HK-2 (cell line): ENCODE results near the gene TESMIN.

Experiments
- DNase-seq: peaks from one replicate; pipeline ENCODE4 v3.0.0-alpha.2; 2018; ENCODE audit not compliant: unreplicated experiment

TESMIN gene

DNA sequence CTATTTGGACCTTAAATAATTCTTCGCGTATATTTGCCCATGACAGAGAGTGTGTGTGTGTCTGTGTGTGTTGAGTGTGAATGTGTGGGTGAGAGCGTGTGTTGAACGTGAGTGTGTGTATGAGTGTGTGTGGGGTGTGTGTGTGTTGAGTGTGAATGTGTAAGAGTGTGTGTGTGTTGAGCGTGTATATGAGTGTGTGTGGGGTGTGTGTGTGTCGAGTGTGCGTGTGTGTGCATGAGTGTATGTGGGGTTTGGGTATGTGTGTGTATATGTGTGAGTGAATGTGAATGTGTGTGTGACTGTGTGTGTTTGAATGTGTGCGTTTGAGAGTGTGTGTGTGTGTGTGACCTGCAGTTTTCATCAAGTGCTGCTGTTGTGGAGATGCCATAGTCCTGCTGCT is 40.2 kb downstream of the TESMIN start:
- DNase-seq: no peak

DNA sequence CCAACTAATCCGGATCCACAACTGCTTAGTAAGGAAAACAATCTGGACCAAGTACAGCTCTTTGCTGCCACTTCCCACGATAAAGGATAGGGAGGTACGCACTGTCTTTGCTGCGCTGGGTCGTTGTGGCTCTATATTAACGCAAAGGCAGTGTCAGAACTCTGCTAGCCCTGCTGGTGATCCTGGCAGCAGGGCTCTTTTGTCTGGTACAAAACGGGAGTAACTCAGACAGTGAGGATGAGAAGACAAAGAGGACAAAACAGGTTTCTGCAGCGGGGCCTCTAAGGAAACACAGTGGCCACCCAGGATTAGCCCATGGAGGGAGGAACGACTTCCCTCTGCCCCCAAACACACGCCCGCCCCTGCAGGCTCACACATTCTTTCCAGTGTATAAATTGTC is 40.9 kb downstream of the TESMIN start:
- DNase-seq: no peak

DNA sequence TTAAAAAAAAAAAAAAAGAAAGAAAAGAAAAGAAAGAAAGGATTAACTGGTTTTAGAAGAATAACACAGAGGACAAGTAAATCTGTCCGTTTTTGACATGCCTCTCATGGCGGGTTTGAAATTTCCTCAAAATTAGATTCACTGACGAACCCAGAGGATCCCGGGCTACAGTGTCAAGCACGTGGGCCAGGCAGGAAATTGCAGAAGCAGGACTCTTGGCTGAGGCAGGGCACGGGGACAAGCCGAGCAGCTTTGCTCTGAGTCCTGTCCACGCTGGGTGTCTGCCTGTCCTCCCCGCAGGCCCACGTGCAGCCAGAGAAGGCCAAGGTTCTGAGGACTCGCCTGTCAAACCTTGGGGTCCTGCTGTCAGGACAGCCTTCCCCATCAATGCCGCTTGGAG is 42.3 kb downstream of the TESMIN start:
- DNase-seq: no peak

DNA sequence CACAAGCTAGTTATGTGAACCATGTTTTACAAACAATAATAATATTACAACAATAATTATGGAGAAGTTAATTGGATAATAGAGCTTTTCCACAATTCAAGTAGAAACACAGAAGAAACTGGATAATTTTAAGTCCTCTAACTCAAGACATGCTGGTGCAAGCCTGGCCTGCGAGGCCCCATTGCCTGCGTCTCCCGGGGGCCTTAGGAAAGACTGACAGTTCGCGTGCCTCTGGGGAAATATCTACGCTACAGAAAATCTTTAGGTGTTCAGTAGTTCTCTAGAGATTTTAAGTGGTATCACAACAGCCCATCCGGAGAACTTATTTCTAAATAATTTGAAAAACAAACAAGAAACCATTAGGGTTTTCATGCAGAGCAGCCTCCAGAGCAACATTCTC is 43.8 kb downstream of the TESMIN start:
- DNase-seq: no peak

DNA sequence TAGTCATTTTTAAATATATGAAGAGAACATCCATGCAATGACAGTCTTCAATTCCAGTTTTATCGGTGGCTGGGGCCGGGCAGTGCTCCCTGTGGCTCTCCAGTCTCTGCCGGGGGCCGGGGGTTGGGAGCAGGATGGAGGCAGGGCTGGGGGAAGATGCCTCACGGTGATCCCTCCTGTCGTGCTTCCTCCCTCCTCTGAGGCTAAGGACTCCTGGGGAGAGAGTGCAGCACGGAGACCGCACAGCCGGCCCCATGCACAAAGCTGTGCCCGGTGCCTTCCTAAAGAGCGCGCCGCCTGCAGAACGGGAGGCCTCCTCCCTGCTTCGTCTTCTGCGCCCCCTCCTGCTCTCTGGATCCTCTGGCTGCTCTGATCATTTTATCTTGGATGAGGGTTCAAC is 46.4 kb downstream of the TESMIN start:
- DNase-seq: no peak

DNA sequence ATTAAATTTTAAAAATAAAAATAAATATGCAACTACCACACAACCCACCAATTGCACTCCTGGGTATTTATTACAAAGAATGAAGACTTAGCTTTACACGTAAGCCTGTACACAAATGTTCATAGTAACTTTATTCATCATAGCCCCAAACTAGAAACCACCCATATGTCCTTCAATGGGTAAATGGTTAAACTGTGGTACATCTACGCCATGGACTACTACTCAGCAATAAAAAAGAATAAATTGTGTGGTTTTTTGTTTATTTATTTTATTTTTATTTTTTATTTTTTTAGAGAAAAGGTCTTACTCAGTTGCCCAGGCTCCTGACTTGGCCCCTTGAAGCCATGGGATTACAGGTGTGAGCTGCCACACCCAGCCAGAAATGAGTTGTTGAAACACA is 52.3 kb downstream of the TESMIN start:
- no peak for DNase-seq

DNA sequence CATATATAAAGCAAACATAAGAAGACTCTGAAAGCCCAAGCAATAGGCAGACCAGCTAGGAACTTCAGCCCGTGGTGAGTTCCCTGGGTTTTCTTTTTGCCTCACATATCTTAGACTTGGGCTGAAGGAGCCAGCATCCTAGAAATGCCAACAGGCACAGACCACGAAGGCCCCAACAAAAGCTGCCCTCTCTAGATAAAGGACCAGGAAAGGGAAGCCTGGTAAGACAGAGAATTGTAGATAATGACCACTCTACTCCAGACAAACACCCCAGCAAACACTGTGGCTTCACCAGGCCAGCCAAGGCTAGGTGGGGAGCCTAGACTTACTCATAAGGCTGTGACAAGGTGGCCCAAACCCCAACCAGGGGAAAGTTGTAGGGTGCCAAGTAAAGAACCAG is 55.8 kb downstream of the TESMIN start:
- no peak for DNase-seq

DNA sequence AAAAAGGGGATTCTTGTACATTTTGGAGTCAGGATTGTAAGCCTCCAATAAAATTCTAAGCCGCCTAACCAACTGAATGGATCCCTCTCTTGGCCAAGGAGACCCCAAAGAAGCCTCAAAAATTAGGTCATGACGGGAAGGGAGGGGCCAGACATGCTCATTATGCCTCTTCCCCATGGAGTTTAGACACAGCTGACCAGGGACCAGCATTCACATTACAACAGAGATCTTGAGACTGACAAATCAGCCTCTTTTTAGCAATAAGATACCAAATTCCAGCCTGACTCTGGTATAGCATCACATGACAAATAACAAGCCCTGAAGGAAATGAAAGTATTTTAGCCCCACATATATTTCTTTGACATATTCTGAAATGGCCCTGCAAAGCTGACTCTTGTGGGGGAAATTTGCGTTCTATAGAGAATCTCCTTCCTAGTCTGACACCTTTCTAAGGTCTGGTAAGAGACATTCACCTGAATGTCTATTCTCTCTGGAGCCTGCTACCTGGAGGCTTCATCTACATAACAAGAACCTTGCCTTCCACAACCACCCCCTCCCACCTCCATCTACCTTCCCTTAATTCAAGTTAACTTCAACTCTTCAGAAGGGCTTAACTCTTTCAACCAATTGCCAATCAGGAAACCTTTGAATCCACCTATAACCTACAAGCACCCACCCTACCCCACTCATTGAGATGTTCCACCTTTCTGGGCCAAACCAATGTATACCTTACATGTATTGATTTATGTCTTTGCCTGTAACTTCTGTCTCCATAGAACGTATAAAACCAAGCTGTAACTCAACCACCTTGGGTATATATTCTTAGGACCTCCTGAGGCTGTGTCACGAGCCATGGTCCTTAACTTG is 56.7 kb downstream of the TESMIN start:
- DNase-seq: no peak

DNA sequence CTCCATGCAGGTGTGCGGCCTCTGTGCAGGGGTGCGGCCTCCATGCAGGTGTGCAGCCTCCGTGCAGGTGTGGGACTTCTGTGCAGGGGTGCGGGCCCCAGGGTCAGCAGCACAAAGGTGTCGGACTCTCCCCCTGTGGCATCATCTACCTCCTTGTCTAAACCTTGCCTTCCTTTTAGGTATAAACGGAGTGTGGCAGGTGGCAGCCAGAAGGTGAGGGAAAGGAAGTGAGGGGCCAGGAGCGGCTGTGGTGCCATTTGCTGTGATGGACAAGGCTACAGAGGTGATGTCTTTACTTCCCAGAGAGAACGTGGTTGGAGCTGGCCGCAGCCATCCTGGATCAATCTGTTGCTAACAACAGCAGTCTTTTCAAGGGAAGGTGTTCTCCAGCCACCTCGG is 57.8 kb downstream of the TESMIN start:
- DNase-seq: no peak

DNA sequence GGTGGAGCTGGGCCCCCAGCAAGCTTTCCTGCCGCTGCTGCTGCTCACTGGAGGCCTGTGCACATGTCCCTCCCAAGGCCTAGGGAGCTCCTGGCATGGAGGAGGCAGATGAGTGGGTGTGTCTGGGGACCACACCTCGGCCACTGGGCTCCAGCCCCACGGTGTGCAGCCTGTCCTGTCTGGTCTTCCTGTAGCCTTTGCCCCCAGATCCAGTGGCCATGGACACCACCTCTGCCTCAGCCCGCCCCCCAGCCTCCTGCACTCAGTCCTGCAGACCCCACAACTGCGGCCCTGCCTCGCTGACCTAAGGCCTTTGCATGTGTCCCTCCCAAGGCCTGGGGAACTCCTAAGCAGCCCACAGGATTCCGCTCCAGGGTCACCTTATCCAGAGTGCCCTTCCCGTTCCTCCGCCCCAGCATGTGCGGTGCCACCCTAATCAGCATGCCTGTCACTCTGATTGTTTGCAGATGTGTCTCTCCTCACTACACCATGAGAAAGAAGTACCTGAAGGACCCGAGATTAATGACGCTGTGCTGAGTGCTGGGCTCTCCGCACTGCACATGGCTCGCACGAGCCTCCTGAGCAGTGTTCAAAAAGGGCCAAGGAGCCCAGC is 58.3 kb downstream of the TESMIN start:
- DNase-seq: no peak

DNA sequence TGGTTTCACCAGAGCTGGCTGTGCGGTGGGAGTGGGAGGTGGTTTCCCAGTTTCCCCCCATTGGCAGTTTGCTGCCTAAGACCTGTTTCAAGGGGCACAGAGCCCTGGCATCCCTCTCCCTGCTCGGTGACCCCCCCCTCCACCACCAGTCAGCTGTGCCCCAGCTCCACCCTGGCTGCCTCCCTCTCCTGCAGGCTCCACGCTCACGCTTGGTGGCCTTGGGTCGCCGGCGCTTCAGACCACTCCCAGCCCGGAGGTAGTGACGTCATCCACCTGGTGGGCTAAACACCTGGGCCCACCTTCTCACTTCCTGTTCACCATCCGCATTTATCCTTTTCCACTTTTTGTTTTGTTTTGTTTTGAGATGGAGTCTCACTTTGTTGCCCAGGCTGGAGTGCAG is 59.2 kb downstream of the TESMIN start:
- no peak for DNase-seq

DNA sequence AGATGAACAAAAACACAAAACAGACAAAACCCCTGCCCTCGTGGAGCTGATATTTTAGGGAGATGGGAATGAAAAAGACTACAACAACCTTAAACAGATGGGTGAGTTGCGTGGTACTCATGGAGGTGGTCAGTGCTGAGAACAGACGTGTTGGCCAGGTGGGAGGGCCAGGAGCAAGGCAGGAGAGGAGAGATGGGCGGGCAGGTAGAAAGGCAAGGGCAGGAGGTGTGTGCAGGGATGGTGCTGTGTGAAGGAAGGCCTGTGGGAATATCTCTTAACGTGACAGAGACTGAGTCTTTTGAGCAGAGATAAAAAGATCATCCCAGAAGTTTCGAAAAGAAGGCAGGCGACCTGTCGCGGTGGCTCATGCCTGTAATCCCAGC is 59.9 kb downstream of the TESMIN start:
- no peak for DNase-seq

DNA sequence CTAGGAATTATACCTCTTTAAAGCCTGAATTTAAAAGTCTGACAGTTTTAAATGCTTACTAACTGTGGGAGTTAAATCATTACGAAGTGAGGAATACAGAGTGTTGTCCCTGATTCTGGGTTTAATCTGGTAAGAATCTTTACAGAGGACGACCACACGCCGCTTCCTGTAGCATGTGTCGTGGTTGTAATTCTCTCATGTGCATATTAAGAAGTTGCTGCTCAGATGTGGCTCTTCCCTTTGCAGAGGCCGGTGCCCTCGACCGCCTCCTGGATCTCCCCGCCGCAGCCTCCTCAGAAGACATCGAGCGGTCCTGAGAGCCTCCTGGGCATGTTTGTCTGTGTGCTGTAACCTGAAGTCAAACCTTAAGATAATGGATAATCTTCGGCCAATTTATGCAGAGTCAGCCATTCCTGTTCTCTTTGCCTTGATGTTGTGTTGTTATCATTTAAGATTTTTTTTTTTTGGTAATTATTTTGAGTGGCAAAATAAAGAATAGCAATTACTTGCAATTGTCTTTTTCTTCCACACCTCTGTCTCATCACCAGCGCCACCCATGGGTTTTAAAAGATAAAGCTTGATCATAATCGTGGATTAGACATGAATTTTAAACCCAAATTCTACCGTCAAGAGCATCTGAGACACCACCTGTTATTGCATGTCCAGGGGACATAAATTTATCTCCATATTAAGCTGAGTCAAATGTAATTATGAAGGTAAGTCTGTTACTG is 60.5 kb downstream of the TESMIN start:
- DNase-seq: no peak

DNA sequence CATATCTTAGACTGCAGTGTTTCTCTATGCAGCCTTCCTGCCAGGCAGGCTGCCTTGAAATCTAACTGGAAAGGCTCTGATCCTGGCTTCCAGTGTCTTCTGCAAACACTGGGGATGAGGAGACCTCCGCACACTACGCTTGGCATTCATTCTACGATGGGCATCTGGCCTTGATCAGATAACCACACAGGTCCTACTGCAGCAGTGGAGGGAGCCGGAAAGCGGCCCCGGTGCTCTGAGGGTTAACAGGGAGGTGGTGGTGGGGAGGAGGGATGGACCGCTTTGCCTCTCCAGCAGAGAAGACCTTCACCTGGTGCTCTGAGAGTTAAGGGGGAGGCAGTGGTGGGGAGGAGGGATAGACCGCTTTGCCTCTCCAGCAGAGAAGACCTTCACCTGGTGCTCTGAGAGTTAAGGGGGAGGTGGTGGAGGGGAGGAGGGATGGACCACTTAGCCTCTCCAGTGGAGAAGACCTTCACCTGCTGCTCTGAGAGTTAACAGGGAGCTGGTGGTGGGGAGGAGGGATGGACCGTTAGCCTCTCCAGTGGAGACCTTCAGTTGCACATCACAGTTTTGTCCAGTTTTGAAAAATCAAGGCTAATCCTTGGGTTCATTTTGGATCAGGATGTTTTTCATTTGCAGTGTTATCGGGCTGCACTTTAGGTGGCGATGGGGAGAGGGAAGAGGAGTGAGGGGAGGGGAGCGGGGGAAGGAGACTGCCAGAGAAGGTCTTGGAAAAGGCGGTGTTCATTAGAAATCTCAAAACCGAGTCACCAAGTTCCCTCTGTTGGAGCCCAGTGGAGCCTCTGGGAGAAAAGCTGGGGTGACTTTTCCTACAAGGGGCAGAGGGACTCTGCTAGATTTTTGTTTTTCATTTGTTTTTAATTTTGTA is 61.3 kb downstream of the TESMIN start:
- no peak for DNase-seq

DNA sequence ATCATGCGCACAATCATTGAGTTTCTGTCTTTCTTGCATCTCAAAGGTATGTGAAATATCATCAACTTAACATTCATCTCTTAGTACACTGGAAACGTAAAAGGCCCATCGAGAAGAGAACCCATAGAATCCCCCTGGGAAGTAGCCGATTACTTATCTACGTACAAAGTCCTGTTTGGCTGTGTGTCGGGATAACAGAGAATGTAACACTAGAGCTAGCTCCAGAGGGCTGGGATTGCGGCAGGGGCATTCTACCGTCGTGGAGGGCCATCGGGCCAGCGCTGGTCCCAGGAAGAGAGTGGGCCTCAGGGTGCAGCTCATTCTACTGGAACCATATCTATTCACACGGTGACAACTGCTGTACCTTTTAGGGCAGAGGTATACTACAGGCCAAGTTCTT is 62.4 kb downstream of the TESMIN start:
- DNase-seq: no peak

DNA sequence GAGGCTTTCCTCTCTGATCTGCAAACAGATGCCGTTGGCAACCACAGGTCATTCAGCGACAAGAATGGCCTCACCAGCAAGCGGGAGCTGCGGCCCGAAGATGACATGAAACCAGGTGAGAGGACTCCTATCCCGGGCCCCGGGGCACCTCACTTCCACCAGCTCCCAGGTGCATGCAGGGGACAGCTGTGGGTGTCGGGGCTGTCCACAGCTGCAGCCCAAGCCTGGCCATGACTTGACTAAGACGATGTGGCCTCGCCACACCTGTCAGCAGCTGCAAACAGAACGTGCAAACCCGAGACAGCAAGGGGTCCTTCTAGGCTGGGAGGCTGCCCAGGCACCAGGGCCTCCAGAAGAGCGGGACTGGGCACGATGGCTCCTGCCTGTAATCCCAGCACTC is 63.3 kb downstream of the TESMIN start:
- no peak for DNase-seq

DNA sequence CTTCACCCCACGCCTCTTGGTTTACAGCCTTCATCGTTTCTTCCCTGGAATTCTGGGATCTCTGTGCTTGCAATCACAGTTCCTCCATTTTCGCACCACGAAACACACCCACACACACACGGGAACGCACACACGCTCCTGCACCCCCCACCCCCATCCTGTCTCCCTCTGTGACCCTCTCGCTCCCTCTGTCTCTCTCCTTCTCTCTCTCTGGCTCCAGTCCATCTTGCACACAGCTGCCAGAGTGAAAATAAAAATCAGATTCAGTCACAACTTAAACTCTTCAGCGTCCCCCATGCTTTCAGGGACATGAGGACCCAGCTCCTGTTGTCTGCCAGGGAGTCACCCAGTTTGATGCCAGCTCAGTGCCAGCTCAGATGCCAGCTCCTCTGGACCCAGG is 64.0 kb downstream of the TESMIN start:
- no peak for DNase-seq

DNA sequence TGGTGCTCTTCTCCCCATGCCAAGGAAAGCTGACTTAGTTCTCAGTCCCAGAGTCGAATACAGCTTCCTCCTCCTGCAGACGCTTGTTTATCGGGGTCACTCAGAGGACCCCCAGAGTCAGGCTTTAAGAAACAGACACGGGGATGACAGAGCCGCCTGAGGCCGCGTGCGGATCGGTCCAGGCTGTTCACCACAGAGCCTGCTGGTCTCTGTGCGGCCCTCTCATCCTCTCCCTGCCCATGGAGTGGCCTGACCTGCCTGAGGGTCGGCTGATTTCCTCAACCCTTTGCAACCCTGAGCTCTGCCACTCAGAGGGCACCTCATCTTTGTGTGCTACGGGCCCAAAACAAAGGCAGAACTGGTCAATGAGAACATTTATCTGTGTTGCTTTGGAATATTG is 64.8 kb downstream of the TESMIN start:
- DNase-seq: no peak

DNA sequence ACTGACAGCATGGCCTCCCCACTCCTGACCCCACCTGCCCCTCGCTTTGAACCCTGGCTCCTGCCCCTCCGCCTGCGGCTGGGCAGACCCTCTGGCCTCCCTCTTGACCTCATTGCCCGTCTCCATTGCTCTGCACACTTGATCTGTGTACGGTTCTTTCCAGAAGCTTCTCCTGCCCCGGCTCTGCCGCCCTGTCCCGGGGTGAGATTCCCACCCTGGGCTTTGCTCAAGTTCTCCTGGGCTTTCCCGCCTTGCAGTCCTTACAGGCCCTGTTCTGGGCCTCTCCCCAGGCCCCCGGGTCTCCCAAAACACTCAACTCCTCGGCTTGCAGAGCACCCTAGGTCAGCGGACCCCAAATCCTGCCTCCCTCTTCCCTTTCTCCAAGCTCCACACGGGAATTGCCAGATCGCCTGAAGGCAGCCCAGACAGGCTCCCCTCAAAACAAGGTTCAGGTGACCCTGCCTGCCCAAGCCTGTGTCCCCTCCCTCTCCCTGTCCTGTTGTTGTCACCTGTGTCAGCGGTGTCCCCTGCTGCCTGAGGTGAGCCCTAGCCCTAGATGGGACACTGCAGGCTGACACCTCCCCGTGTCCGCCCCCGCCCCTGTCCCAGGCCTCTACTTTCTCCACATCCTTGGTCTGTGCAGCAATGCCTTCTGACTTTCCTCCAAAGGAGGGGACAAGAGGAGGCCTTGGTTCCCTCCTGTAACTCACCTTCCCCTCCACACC is 65.5 kb downstream of the TESMIN start:
- DNase-seq: no peak

DNA sequence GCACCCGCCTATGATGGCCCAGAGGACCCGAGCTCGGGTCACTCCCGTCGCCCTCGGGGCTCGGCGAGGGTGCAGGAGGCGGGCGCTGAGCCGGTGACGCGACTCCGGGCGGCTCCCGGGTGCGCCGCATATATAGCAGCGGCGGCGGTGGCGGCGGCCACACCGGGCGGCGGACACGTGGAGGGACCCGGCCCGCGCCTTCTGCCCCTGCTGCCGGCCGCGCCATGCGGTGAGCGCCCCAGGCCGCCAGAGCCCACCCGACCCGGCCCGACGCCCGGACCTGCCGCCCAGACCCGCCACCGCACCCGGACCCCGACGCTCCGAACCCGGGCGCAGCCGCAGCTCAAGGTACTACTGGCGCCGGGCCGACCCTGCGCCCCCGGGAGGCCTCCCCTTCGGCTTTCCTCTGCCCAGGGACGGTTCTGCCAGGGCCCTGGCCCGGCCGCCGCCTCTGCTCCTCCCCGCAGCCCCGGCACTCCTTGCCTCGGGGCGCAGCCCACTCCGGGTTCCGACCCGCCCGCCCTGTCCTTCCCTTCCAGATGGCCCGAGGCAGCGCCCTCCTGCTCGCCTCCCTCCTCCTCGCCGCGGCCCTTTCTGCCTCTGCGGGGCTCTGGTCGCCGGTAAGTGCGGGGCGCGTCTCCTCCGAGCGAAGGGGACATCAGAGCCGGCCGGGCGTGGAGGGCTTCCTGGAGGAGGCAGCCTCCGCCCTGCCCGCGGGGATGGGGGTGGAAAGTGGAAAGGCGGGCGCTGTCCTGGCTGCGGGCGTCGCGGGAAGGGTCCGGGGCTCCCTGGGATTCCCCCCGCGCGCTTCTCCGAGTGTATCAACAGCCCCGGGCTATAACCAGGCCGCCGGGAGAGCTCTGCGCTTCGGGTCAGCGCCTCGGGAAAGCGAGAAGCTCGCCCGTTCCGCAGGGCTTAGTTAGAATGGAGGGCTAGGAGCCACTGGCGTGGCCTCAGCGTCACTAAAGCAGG is 66.6 kb downstream of the TESMIN start, which contains the start of gene GAL:
Gene GAL, plus strand, starts transcription at position 160 of the 972 bp plus-strand sequence. Its CDS starts 380 bp downstream, at position 540.
- peak; percentile 21 for DNase-seq
